GM18867 (cell line): ENCODE data around the gene POLR2J.
"Not testable (repeated sequence)": the region's sequence is repeated elsewhere in the genome, so short reads cannot be mapped to it uniquely, and the experiment has no call there.

Source experiments
- ATAC-seq: cut with Tn5 transposase; IDR thresholded peaks from one replicate; pipeline ENCODE4 v1.9.1; 2021; ENCODE audit warnings: mild to moderate bottlenecking, moderate library complexity; ENCODE audit not compliant: unreplicated experiment

The POLR2J gene

DNA sequence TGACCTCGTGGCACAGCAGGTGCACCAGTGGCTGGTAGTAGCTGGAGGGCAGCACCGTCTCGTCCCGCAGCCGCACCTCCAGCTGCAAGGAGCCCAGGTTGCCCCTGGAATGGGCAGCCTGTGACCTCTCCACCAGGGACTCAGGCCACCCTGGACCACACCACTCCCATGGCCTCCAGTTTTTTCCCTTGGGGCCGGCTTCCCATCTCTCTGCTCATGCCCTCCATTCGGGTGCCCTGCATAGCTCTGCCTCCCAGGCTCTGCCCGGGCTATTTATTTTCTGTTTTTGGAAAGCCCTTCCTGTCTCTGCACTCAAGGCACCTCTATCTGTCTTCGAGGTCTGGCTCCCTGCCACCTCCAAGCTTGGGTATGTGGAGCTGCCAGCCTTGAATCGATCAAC is 18.1 kb upstream of the POLR2J start:
- ATAC-seq, result not testable (repeated sequence)

DNA sequence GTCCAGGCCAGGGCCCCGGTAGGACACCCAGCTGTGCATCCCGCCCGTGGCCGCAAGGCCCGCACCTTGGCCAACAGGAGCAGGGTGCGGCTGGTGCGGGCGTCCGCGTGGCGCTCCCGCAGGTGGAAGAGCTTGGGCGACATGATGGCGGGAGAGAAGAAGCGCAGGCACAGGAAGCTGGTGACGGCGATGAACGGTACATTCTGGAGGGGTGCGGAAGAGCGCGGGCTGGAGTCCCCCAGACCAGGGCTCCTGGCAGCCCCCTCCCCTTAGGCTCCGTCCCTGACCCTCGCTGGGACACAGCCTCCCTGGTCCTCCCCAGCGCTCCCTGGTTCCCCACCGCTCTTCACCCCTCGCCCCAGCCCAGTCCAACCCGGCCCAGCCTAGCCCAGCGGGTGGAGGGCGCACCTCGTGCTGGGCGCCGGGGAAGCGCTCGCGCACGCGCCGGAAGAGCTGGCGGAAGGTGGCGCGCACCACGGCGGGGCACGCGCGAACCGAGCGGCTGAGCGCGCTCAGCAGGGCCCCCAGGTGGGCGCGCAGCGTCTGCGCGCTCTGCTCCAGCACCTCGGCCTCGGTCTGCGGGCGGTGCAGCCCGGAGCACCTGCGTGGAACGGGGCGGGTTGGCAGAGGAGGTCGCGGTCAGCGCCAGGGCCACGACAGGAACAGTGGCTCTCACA is 15.9 kb upstream of the POLR2J start:
- ATAC-seq, result peak; percentile 63

DNA sequence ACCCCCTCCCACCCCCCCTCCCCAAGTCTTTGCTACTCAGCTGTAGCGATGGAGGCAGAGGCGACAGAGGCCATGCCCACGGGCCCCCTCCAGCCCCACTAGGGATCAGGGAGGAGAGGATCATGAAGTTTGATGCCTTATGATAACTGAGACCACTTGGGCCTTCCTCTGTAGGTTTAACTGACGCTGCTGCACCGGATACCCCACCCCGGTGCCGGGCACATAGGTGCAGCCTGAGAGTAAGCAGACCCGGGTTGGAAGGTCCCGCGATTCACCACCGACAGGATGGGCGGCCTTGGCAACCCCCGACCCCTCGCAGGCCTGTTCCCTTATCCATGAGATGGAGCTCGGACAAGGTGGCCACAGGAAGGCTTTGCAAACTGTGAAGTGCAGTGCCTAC is 15.3 kb upstream of the POLR2J start:
- not testable (repeated sequence) for ATAC-seq

DNA sequence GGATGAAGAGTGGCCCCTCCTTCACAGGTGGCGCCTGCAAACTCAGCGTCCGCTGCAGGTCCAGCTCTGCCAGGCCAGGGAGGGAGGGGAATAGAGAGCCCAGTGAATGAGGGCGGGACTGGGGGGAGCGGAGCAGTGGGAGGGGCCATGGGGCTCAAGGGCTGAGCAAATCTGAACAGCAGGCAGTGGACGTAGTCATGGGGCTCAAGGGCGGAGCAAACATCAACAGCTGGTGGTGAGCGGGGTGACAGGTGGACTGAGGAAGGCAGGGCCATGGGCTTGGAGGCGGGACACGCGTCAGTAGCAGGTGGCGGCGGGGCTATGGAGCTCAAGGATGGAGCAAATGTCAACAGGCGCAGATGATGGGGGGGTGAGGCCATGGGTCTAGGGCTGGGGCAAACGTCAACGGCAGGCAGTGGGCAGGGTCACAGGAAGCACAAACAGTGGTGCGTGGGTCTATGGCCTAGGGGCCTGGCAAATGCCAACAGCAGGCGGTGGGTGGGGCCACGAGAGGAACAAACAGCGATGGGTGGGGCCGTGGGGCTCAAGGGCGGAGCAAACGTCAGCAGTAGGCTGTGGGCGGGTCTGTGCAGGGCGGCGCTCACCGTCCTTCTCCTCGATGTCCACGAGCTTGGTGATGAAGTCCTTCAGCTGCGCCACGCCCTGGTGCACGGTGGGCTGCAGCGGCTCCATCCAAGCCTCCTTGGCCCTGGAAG is 14.7 kb upstream of the POLR2J start:
- peak; percentile 44 for ATAC-seq

DNA sequence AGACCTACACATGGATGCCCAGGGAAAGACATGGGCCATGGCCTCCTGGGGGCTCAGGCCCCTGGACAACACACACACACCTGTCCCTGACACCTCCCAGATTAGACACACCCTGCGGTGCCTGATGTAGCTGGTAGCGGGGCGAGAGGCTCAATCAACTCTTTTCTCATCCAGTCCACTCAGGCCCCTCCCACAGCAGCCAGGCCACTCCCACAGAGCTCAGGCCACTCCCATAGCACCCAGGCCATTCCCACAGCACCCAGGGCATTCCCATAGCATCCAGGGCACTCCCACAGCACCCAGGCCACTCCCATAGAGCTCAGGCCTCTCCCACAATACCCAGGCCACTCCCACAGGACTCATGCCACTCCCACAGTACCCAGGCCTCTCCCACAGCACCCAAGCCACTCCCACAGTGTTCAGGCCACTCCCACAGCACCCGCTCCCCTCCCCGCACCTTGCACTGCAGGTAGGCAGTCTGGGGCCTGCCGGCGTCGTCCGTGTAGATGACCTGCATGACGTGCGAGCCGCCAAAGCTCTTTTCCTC is 11.9 kb upstream of the POLR2J start:
- ATAC-seq, result peak; percentile 50

DNA sequence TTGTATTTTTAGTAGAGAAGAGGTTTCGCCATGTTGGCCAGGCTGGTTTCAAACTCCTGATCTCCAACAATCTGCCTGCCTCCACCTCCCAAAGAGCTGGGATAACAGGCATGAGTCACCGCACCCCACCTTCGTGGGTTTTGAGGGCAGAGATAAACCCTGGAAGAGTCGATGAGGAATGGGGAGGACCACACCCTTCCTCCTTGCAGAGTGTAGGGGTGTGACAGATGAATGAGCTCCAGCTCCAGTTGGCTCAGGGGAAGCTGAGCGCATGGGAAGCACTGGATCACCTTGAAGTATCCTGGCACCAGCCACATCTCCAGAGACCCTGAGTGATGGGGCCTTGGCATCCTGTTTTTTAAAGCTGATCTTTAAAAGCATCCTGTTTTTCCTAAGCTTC is 5.6 kb upstream of the POLR2J start:
- ATAC-seq, result not testable (repeated sequence)

DNA sequence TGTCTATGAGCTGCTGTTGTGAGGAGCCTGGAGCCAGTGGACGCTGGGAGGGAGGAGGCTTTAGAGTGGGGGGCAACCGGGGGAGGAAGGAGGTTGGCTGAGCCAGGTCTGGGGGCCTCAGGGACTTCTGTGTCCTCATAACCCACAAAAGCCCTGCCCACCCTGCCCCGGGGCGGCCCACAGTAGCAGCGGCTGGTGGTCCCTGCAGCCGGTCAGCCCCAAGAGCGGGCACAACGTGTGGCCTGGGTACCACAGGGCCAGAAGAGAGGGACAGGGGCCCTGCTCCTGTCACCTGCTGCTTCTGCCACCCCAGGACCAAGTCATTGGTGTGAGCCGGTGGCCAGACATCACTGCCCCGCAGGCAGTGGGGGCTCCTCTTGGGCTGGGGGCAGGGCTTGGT is 3.2 kb upstream of the POLR2J start:
- not testable (repeated sequence) for ATAC-seq

DNA sequence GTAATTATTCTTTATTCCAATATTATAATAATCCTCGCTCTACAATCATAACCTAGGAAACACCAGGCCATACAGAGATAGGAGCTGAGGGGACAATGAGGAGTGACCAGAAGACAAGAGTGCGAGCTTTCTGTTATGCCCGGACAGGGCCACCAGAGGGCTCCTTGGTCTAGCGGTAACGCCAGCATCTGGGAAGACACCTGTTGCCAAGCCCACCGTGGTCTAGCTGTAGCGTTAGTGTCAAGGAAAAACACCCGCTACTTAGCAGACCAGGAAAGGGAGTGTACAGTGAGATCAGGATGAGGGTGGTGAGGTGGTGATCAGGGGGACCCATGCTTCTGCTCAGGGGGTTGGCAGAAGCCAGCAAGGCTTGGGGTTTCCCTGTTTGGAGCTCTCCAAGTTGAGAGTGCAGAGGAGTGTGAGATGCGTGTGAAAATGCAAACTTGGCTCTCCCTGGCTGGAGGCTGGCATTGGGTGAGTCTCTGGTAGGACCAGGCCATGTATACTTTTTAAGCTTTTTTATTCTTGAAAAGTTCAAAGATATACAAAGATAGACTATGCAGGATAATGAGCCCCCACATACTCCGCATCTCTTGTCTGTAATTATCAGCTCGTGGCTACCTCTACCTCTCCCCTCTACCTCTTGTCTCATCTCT is 1.4 kb upstream of the POLR2J start:
- ATAC-seq, result not testable (repeated sequence)

DNA sequence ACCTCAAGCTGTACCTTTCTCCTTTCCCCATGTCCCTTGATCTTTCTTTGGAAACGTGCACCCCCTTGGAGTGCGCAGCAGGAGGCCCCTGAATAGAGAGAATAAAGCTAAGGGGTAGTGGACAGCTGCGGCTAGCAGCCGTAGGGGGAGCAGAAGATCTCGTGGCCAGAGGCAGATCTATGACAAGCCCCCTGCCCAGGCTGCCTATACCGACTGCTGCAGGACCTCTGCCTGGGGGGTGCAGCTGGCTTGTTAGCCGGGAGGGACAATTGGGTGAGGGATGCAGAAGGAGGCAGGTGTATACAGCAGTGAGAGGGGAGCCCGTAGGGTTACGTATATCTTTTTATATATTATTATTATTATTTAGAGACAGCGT is 475 bp upstream of the POLR2J start:
- ATAC-seq, result peak; percentile 25

DNA sequence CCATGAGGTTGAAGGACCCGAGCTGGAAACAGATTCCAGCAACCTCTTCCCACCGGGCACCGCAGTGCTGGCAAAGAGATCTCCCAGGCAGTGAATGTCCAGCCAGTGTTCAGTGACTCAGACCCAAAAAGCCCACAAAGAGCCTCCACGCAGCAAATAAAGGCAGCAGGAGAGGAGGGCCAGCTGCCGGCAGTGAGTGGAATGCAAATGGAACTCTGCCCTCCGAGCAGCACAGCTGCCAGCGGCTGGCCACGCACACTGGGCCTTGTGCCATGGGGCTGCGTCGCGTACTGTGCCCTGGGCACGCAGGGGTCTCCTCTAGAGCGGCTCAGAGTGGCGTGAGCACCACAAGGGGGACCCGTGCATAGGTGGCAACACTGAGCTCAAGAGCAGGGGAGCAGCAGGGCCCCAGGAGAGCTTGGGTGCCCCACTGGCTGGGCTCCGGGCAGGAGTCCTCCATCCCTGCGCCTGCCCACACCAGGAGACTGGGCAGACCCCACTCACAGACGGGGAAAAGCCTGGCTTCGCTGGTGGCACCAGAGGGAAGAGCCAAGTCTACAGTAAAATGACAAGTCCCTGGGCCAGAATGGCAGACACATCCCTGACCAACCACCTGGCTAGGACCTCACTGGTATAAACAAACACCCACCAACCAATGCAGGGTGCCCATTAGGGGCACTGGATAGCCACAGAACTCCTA is 3.8 kb downstream of the POLR2J start:
- not testable (repeated sequence) for ATAC-seq

DNA sequence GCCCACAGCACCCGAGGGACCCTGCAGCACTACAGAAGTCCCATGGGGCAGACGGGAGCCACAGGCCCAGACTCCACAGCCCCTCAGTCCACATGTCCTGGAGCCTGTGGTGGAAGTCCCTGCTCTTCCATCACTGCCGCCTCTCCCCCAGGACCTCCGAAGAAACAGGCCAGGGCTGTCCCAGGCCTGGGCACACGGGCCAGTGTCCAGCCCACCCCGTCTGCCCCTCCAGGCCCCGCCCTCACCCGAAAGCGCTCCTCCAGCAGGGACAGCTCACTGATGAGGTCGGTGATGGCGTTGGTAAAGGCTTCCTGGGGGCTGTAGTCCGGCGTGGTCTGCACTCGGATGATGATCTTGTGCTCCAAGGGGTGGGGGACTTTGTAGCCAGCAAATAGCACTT is 4.6 kb downstream of the POLR2J start:
- ATAC-seq, result not testable (repeated sequence)

DNA sequence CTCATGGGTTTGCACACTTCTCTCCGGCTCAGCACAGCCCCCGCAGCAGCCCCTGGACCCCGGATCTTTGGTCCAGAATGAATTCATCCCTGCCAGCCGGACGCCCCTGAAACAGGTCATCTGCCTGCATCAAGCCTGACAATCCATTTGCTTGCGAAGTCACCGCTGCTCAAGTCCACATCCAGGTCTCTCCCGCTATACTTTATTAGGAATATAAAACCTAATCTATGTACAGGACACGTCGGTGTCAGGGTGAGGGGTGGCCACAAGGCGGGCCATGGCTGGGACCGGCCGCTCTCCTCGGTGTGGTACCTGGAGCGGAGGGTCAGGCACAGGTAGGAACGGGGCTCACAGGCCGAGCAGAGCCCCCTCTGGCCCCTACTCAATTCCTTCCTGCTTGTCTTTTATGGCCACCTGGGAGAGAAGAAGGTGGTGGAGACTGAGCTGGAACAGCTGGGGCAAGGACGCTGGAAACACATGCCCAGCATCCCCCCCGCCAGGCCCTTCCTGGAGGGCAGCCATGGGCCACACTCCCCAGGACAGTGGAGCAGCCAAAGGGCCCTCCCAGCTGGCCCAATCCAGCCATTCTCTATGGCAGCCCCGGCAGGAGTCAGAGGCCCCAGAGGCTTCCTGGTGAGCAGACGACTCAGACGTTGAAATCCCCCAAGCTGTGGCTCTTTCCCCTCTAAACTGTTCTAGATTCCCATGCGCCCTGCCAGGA is 5.3 kb downstream of the POLR2J start:
- ATAC-seq, result no peak

DNA sequence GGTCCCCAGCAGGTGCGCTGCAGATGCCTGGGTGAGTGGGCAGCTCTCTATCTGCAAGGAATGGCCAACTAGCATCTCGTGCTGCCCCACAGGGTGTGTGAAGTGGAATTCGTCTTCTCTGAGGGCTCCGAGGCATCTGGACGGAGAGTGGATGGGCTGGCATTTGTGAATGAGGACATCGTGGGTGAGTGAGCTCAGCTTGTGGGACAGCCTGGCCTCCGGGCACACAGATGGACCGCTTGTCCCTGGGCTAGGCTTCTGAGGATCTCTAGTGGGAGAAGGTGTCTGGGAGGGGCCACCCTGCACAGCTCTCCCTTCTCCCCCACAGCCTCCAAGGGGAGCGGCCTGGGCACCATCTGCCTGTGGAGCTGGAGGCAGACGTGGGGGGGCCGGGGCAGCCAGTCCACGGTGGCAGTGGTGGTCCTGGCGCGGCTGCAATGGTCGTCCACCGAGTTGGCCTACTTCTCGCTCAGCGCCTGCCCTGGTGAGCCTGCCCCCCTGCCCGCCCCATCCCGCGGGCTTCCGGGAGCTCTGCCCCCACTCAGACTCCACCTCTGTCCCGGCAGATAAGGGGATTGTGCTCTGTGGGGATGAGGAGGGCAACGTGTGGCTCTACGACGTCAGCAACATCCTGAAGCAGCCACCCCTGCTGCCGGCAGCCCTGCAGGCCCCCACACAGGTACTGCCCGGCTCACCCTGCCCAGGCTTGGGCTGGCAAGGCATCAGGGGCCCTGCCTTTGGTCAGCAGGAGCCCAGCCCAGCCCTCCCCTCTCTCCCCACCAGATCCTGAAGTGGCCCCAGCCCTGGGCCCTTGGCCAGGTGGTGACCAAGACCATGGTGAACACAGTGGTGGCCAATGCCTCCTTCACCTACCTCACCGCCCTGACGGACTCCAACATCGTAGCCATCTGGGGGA is 6.3 kb downstream of the POLR2J start:
- ATAC-seq, result no peak

DNA sequence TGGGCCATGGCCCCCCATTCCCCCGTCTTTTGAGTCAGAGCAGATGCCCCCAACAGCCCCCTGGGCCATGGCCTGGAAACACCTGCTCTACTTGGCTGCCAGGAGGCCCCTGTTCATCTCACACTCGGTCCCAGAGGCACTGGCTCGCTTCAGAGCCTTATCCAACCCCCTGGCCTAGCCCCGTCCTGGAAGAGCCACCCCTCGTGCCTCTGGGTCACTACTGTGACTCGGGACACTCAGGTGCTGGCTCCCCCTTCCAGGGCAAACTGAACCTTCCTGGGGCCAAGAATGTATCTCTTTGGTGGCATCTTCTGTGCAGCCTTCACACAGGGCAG is 7.0 kb downstream of the POLR2J start:
- no peak for ATAC-seq

DNA sequence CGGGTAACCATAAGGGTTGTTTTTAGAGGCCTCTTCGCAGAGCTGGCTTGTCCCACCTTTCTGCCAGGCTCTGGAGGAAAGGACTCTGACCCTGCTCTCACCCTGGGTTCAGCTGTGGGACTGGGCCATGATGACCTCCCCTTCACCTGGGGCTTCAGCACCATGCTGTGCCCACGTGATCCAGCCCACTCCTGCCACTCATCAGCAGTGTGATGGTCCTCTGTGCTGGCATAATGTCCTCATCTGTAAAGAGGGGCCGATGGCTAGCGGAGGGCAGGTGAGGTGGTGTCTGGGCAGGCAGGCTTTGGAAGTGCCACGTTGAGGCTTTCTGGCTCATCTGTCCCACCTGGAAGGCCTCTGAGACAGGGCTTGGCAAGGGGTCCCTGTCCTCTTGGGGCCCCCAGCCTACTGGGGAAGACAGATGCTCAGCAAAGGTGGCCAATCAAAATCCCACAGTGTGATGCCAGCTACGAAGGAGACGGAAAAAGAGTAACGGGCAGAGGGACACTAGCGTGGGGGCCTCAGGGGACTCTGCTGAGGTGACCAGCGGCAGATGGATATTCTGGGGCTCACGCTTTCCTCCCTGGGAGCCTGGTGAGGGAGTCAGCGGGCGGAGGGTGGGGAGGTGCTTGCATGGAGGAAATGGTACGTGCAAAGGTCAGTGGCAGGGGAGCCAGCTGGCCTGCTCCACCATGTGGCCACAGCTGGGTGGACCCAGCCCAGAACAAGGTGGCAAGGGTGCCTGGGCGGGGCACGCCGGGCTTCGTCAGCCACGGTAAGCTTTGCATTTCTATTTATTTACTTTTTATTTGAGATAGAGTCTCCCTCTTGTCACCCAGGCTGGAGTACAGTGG is 8.5 kb downstream of the POLR2J start:
- ATAC-seq, result no peak

DNA sequence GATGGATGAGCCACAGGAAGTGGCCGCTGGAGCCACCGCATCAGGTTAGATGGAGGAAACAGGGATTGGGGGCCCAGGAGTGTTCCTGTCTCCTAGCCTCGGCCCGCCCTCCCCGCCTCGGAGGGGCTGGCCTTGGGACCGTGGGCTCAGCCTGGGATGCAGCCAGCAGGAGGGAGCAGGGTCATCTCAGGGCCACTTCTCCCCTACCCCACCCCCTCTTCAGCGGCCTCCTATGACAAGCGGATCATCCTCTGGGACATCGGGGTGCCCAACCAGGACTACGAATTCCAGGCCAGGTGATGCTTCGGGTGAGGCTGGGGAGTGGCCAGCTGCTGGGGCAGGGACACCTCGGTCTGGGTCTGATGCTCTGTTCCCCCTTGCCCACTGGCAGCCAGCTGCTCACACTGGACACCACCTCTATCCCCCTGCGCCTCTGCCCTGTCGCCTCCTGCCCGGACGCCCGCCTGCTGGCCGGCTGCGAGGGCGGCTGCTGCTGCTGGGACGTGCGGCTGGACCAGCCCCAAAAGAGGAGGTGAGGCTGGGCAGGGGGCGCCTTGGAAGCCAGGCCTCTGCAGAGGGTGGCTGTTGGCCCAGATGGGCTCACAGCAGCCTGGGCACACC is 9.3 kb downstream of the POLR2J start:
- ATAC-seq, result no peak

DNA sequence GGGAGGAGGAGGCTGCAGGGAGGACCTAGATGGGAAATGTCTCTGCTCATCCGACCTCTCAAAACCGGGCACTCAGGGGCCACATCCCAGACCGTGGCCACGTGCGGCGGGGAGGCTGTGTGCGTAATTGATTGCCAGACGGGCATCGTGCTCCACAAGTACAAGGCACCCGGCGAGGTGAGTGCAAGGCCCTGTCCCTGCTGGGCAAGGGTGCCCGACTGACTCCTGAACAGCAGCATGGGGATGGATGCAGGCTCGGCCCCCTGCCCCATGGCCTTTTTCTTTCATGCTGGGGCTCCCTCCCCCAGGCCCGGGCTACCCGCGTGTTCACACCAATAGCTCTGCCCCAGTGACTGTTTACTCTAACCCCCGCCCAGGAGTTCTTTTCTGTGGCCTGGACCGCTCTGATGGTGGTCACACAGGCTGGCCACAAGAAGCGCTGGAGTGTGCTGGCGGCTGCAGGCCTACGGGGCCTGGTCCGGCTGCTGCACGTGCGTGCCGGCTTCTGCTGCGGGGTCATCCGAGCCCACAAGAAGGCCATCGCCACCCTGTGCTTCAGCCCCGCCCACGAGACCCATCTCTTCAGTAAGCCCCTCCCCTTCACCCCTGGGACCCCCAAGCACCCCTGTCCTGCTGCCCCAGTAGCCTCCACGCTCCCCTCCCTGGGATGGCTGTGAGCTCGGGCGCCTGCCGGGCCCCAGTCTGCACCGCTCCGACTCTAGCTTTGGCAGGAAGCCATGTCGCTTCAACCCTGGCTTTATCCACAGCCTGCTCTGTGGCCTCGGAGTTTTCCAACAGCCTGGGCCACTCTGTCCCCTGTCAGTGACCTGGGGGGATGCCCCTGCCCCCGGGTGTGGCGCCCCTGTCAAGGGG is 10.0 kb downstream of the POLR2J start:
- no peak for ATAC-seq
